Left ventricle myocardium superior (tissue), 1 donor: Measurements from ENCODE around the gene DCN. TPM values are rescaled to one million over a fixed set of nuclear protein-coding genes. Genes with fewer than 3 reads are reported as not detected.

Source experiments
- ATAC-seq: fragments of 200-7000 bp; cut with Tn5 transposase; one replicate; pipeline ENCODE4 v1.9.1; 2020; ENCODE audit warnings: mild to moderate bottlenecking, moderate library complexity
- DNase-seq: peaks from one replicate; pipeline ENCODE4 v3.0.0-alpha.2; 2020
- intact Hi-C: fragments of 100-400 bp; cut with micrococcal nuclease; formaldehyde crosslinking; loops from one replicate; pipeline ENCODE4 v1.11.0; 2022
- total RNA-seq: library from RNA; stranded (reverse); fragmentation: NEBNext Ultra II Directional; extraction: Animal tissue kit (Norgen Biotek cat#: 25700); gene quantifications from one replicate; pipeline ENCODE4 v1.2.1, GENCODE V29; 2021
- donor health status: DM: no; HTN: yes; CAD: no; lungs with severe emphysema.

DCN gene
- total RNA-seq, 1 donor from 2014 or later = 741 TPM

DNA sequence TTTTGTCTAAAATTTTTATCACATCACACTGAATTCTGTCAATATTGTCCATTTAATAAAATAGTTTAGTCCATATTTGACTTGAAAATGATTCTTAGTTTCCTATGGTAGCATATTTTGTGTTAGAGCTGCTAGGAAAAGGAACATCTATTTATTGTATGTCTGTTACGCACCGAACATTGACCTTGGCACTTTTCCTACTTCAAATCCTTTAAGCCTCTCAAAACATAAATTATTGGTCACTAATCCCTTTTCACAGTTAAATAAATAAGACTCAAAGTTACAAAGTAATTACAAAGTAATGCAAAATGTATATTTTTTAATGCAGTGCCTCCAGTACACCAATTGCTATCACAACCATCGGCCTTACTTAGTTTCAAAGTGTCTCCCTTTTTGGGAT, 28.5 kb downstream of the DCN start:
- ATAC-seq (no peak), DNase-seq (no peak)
- intact Hi-C loops = no loop called here

GRCh38 chr12:91144053-91144452, 38.6 kb downstream of the DCN start:
- intact Hi-C loops = no loop called here
- no peak for DNase-seq
- ATAC-seq = no peak

- ATAC-seq (no peak), DNase-seq (no peak)
- intact Hi-C loops = no loop called here
These were observed 39.4 kb downstream of the DCN start for GRCh38 chr12:91143206-91143605.

- DNase-seq = peak; percentile 18
- peak; percentile 77 for ATAC-seq
- intact Hi-C loops = no loop called here
These were observed 40.4 kb downstream of the DCN start for GRCh38 chr12:91142221-91142631.

DNA sequence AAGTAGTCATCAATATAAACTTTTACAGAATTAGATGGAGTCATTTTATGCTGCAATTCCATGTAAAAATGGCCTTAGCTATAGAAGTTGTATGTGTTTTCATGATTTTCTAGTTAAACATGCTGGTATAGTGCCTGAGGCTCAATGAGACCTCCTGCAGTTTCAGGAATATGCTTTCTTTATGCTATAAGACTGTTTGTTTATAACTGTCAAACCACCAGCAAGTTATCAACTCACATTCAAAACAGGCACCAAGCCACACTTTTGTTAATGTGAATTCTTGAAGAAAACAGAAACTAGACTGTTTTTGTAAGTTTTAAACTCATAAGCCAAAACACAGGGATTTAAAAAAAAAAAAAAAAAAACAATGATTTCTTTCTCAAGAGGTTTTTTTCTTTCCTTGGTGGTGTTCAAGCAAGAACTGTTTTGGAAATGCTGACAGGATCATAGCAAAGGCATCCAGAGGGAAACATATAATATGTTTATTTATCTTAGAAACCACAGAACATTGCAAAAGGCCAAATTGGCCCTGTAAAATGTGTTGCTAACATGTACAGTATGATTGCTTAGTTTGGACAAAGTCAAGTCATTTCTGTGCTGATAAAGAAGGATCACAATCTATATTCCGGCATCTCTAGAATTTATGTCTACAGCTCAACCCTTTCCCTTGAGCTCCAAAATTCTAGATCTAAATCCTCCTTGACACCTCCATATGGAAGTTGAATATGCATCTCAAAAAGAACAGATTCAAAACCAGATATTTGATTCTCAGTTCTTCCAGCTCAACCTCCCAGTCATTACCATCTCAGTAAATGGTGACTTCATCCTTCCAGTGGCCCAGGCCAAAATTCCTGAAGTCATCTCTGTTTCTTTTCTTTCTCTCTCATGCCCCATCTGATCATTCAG, 42.3 kb downstream of the DCN start:
- DNase-seq = no peak
- intact Hi-C loops = no loop called here
- ATAC-seq = peak; percentile 73

- intact Hi-C loops = no loop called here
- ATAC-seq (no peak), DNase-seq (no peak)
These were observed 43.3 kb downstream of the DCN start for GRCh38 chr12:91139286-91139685.

- intact Hi-C loops = no loop called here
- DNase-seq = no peak
- ATAC-seq = peak; percentile 42
These were observed 44.2 kb downstream of the DCN start for GRCh38 chr12:91138337-91138920.

DNA sequence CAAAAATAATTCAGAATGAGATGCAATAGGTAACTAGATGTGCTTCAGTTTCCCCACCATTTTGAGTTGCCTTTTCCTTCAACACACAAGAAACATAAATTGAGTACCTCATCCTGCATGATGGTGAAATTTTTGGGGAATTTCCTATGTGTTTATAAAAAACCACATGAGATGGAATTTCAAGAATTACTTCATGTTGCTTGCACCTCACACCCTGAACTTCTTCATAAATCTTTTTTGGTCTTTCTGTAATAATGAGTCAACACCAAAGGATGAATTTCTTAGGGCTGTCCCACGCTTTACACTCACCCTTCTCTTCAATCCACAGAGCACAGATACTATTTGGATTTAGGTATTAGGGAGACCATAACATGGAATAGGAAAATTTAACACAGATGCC, 48.7 kb downstream of the DCN start:
- intact Hi-C loops = no loop called here
- no peak for ATAC-seq
- DNase-seq = no peak

DNA sequence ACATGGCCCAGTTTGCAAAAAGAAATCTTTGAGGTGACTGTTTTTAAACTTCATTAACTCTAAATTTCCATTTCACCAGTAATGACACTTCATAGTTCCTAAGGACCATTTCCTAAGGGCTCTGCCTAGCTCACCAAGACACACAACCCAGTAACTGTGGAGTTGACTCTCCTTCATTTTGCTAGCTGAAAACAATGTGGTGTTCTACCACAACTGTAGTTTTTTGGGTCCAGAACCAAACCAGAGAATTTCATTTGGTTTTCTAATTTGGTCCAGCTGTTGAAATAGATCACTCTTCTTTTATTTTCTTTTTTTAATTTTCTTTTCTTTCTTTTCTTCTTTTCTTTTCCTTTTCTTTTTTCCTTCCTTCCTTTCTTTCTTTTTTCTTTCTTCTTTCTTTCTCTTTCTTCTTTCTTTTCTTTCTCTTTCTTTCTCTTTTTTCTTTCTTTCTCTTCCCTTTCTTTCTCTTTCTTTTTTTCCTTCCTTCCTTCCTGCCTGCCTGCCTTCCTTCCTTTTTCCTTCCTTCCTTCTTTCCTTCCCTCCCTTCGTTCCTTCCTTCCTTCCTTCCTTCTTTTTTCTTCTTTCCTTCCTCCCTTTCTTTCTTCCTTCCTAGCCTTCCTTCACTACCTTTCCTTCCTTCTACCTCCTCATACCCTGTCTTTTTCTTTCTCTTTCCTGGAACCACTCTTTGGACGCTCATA, 52.8 kb downstream of the DCN start:
- DNase-seq (no peak), ATAC-seq (no peak)
- intact Hi-C loops = no loop called here

- ATAC-seq (no peak), DNase-seq (no peak)
- intact Hi-C loops = no loop called here
These were observed 54.9 kb downstream of the DCN start for GRCh38 chr12:91127751-91128150.

DNA sequence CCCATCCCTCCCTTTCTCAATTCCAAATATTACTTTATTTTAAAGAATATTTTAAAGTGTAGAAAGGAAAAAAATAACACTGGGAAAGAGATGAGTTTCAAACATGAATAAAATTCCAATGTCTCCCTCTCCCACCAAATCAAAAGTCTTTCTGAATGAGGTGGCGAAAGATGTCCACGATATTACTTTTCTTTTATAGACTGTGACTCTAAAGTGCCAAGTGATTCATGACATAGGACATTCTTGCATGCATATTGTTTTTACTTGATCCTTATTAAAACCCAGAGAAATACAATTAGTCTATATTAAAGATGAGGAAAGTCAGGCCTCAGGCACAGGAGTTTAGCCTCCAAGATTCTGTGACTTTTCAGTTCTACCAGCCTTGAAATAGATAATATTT, 55.3 kb downstream of the DCN start:
- no peak for ATAC-seq
- intact Hi-C loops = no loop called here
- DNase-seq = no peak

DNA sequence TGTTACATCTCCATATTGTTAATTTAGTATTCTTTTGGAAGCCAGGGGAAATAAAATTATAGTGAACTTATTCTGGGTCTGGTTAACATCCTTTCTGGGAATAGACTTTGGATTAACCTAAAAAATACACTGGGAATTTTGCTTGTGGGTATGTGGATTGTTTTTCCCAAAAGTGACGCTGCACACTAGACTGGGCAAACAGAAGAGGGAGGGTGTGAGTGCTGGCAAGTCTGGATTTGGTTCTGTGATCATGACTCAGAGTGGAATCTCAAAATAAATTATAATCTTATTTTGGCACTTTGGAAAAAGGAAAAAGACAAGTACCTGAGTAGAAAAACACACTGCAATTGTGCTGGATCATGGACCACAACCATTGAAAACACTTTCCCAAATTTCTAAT, 56.1 kb downstream of the DCN start:
- DNase-seq (no peak), ATAC-seq (no peak)
- intact Hi-C loops = no loop called here

- no peak for DNase-seq
- intact Hi-C loops = no loop called here
- ATAC-seq = no peak
These were observed 59.2 kb downstream of the DCN start for GRCh38 chr12:91123236-91123916.

DNA sequence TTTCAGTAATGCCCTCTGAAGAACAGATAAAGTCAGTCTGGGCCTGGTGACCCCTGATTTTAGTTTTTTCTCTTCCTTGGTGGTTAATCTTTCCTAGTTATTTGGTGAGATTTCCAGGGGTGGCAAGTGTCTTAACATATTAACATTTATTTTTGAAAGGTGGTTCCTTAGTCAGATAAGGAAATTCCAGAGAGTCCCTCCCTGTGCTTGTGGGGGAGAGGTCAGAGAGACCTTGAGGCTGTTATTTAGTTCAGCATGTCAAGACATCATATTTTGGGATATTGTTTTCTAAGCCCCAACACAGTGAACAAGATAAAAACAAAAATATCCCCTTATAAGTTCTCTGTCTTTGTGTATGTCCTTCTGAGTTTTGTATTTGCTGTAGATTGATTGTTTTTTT, 61.8 kb downstream of the DCN start:
- DNase-seq (no peak), ATAC-seq (no peak)
- intact Hi-C loops = no loop called here

GRCh38 chr12:91119089-91119488, 63.5 kb downstream of the DCN start:
- no peak for ATAC-seq
- intact Hi-C loops = no loop called here
- DNase-seq = no peak

GRCh38 chr12:91113621-91114020, 69.0 kb downstream of the DCN start:
- intact Hi-C loops = no loop called here
- no peak for ATAC-seq
- DNase-seq = no peak

- intact Hi-C loops = no loop called here
- peak; percentile 75 for ATAC-seq
- peak; percentile 45 for DNase-seq
These were observed 71.0 kb downstream of the DCN start, which contains the start of gene LUM for GRCh38 chr12:91111366-91112325. Gene LUM, minus strand, starts transcription at chr12:91111494. Its CDS starts 2,515 bp downstream, at chr12:91108979.

- DNase-seq = no peak
- ATAC-seq = no peak
- intact Hi-C loops = no loop called here
These were observed 72.2 kb downstream of the DCN start for GRCh38 chr12:91110311-91110924.
